GM21447 (cell line): ENCODE data around the gene OPN5.
"Not testable (repeated sequence)": the region's sequence is repeated elsewhere in the genome, so short reads cannot be mapped to it uniquely, and the experiment has no call there.

Experiments
- ATAC-seq: cut with Tn5 transposase; IDR thresholded peaks from one replicate; pipeline ENCODE4 v1.9.1; 2021; ENCODE audit not compliant: unreplicated experiment

The OPN5 gene

GRCh38 chr6:47781732-47782131 is at the start of gene OPN5:
Gene OPN5 (plus strand): TSS chr6:47782032. CDS start chr6:47782067, 35 bp downstream.
- ATAC-seq, result no peak

- ATAC-seq, result peak; percentile 78
These were observed 47.8 kb upstream of the OPN5 start for GRCh38 chr6:47733879-47734558.

GRCh38 chr6:47734831-47735481 is 46.9 kb upstream of the OPN5 start:
- ATAC-seq, result no peak

- no peak for ATAC-seq
These were observed 45.6 kb upstream of the OPN5 start for GRCh38 chr6:47736083-47736700.

GRCh38 chr6:47737406-47737805 is 44.4 kb upstream of the OPN5 start:
- ATAC-seq, result no peak

GRCh38 chr6:47740714-47741113 is 41.1 kb upstream of the OPN5 start:
- ATAC-seq, result no peak

GRCh38 chr6:47741807-47742206 is 40.0 kb upstream of the OPN5 start:
- ATAC-seq, result no peak

GRCh38 chr6:47743744-47744143 is 38.1 kb upstream of the OPN5 start:
- no peak for ATAC-seq

GRCh38 chr6:47745269-47745668 is 36.6 kb upstream of the OPN5 start:
- ATAC-seq, result not testable (repeated sequence)

- no peak for ATAC-seq
These were observed 32.1 kb upstream of the OPN5 start for GRCh38 chr6:47749757-47750156.

GRCh38 chr6:47752801-47753200 is 29.0 kb upstream of the OPN5 start:
- ATAC-seq, result no peak

- ATAC-seq, result no peak
These were observed 22.5 kb upstream of the OPN5 start for GRCh38 chr6:47759364-47759763.

GRCh38 chr6:47762502-47762901 is 19.3 kb upstream of the OPN5 start:
- no peak for ATAC-seq

- ATAC-seq, result no peak
These were observed 15.4 kb upstream of the OPN5 start for GRCh38 chr6:47766445-47766844.

- no peak for ATAC-seq
These were observed 14.7 kb upstream of the OPN5 start for GRCh38 chr6:47767102-47767501.

- no peak for ATAC-seq
These were observed 11.8 kb upstream of the OPN5 start for GRCh38 chr6:47769982-47770381.

- ATAC-seq, result no peak
These were observed 9.5 kb upstream of the OPN5 start for GRCh38 chr6:47772359-47772758.

- no peak for ATAC-seq
These were observed 8.8 kb upstream of the OPN5 start for GRCh38 chr6:47773005-47773404.

- ATAC-seq, result peak; percentile 95
These were observed 1.1 kb upstream of the OPN5 start for GRCh38 chr6:47780510-47781356.

GRCh38 chr6:47785182-47785581 is 3.4 kb downstream of the OPN5 start:
- ATAC-seq, result no peak
